HG03196 (cell line): ENCODE results near the gene TRAPPC2L.

ENCODE experiments used
- ATAC-seq: cut with Tn5 transposase; IDR thresholded peaks from one replicate; pipeline ENCODE4 v1.9.1; 2021; ENCODE audit not compliant: unreplicated experiment

TRAPPC2L gene

DNA sequence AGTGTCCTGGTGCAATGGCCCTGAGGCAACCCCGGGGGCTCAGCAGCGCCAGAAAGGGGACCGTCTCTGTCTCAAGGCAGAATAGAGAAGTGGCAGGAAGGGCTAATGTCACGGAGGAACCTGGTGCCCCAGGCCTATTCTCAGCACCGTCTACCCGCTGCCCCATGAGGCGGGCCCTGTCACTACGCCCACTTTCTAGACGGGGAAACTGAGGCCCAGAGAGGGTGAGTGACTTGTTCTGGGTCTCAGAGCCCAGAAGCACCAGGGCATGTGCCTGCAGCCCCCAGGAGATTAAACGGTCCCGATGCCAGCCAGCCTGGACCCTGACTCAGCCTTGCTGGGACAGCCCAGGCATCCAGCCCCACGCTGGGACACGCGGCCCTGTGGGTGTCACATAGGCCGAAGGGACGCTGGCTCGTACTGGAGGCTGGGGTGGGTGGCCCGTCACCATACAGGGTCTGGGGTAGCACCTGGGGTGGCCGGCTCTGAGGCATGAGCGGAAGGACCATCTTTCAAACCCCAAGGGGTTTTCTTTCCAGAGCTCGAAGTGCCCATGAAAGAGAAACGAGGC lies 49.7 kb downstream of the TRAPPC2L start:
- ATAC-seq = no peak

DNA sequence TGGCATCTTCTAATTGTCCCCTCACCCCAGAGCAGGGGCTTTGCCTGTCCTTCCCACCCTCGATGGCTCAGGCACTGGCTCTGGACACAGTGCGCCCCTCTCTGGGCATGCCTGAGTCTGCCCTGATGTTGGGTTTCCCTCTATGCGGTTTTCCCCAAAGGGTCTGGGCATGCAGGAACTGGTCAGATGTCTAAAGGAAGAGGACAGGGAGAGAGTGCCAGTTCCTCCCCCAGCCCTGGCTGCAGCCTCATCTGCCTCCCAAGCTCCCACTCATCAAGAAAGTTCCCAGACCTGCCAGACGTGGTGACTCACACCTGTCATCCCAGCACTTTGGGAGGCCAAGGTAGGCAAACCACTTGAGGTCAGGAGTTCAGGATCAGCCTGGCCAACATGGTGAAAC lies 50.8 kb downstream of the TRAPPC2L start:
- ATAC-seq = no peak

DNA sequence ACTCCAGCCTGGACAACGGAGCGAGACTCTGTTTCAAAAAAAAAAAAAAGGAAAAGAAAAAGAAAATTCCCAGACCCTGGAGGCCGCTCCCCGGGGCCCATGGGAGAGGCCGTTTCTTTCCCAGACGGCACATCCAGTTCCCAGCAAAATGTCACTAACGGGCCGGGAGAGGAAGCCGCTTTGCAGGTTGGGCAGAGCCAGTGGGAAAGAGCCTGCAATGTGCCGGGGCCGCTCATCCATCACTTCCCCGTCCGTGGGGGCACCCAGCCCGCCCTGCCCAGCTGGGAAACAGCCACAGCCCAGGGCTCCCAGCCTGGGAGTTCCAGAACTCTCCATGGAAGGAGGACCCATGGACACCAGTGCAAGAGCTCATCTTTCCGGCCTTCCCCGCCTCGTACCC lies 51.4 kb downstream of the TRAPPC2L start:
- no peak for ATAC-seq

DNA sequence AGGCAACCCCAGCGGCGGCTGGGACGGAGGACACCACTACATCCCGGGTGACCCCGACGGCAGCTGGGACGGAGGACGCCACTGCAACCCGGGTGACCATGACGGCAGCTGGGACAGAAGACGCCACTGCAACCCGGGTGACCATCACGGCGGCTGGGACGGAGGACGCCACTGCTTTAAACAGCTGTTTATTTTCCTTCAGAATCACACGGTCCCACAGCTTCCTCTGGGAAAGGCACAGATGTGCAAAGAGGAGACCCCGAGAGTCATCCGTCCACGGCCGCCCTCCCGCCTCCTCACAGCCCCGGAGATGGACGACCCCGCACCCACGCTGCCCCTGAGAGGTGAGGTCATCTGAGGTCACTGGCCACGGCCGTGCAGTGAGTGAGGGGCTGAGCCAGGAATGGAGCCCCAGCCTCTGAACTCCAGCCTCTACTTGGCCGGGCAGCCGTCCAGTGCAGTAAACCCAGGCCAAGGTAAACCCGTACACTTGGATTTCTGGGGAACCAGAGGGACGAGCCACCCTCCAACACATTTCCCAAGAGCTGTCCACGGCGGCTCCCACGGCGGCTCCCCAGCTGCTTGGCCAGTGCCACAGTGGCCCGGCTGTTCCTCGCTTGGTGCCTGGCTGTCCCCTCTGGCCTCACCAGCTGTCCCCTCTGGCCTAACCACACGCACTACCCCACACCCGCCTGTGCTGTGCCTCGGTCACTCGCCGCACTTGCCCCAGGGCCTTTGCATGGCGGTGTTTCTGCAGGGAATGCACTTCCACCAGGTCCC lies 52.7 kb downstream of the TRAPPC2L start:
- no peak for ATAC-seq

DNA sequence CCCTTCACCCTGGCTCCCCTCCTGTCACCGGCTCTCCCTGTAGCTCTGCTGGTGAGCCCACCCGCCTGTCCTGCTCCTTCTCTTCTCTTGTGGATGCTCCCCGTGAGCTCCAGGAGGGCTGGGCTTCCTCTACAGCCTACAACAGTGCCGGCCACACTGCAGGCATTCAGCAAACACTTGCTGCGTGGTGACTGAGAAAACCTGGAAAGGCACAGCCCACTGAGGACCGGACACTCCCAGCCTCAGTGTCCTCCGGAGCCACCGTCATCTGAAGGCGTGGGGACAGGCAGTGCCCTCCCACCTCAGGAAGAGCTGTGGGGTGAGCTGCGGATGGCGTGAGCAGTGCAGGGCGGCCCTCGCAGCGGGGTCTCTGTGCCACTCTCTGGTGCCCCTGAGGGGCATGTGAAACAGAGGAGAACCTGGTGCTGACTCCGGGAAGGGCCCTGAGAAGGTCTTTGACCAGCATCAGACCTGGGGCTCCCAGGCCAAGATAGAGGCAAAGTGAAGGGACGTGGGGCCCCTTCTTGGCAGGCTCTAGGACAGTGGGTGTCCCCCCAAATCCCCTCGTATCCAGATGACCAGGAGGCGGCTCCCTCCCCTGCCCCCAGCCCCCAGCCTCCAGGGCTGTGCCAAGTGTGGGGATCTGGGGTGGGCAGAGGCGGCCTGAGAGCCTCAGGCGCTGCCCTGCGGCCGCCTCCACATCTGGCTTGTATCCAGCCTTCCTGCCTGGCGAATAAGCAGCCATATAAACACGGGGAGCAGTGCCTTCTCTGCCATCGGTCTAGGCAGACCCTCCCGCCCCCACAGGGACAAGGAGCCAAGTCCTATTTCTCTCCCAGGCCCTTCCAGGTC lies 53.6 kb downstream of the TRAPPC2L start:
- ATAC-seq = no peak

DNA sequence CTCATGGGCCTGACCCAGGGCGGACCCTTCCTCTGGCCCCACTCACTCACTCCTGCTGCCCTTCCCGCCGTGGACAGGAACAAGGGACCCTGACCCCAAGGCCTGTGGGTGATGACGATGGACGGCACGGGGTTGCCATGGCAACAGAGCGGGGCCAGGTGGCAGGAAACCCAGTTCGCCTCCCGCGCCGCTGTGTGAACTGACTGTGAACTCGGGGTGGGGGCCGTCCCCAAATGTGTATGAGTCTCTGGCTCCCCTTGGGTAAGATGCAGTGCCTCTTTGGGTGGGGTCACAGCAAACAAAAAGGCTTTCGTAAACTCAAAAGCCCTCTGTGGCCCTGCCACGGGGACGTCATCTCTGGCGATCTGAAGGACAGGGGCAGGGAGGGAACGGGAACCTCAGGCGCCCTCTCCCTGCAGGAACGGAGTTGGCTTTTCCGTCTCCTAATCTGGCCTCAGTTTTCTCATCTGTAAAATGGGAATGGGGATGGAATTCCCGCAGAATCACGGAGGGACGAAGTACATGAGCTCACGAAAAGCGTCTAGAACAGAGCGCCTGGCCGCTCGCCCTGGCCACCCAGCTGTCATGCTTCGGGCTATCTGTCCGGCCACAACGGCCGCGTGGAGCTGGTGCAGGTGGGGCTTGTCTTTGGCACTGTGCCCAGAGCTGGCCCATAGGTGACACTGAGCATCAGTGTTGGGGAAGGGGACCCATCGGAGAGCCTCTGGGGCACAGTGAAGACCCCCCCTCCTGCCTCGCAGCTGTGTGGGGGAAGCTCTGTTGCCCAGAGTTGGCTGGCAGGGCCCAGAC lies 54.4 kb downstream of the TRAPPC2L start:
- ATAC-seq = no peak

DNA sequence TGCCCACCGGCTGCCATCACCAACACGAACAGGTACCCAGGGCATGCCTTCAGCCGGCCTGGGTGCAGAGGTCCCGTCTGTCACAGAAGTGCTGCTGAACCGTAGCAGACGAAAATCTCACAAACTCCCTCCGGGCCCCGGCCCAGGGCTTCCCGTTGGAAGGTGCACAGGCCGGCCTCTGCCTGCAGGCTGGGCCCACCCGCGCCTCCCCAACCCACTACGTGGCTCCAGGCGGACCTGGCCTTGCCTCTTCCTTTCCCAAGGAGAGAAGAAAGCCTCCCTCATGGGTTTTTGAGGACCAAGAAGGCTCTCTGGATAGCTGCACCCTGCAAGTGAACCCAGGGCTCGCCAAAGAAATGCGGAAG lies 55.0 kb downstream of the TRAPPC2L start:
- ATAC-seq = no peak
